HG03097 (cell line): ENCODE data around the gene SCAMP4.

ENCODE experiments used
- ATAC-seq: cut with Tn5 transposase; IDR thresholded peaks from one replicate; pipeline ENCODE4 v1.9.1; 2021; ENCODE audit not compliant: unreplicated experiment, low FRiP score

The SCAMP4 gene

GRCh38 chr19:1912760-1913505, 7.7 kb downstream of the SCAMP4 start:
- no peak for ATAC-seq

- ATAC-seq: no peak
These were observed 8.8 kb downstream of the SCAMP4 start for GRCh38 chr19:1913781-1914577.

GRCh38 chr19:1914826-1915341, 9.7 kb downstream of the SCAMP4 start:
- ATAC-seq: no peak

GRCh38 chr19:1917146-1917545, 11.9 kb downstream of the SCAMP4 start:
- ATAC-seq: no peak

- no peak for ATAC-seq
These were observed 12.7 kb downstream of the SCAMP4 start for GRCh38 chr19:1917926-1918325.

- no peak for ATAC-seq
These were observed 13.8 kb downstream of the SCAMP4 start for GRCh38 chr19:1918975-1919374.

GRCh38 chr19:1920644-1921043, 15.4 kb downstream of the SCAMP4 start:
- no peak for ATAC-seq

GRCh38 chr19:1921326-1921725, 16.1 kb downstream of the SCAMP4 start:
- no peak for ATAC-seq

- no peak for ATAC-seq
These were observed 16.6 kb downstream of the SCAMP4 start for GRCh38 chr19:1921825-1922224.

- ATAC-seq: no peak
These were observed 17.6 kb downstream of the SCAMP4 start for GRCh38 chr19:1922803-1923202.

- no peak for ATAC-seq
These were observed 18.1 kb downstream of the SCAMP4 start for GRCh38 chr19:1923319-1923718.

- ATAC-seq: no peak
These were observed 19.2 kb downstream of the SCAMP4 start for GRCh38 chr19:1924320-1924961.

GRCh38 chr19:1925544-1925943, 20.3 kb downstream of the SCAMP4 start:
- no peak for ATAC-seq

GRCh38 chr19:1929021-1929742, 24.0 kb downstream of the SCAMP4 start:
- ATAC-seq: no peak

- ATAC-seq: no peak
These were observed 26.2 kb downstream of the SCAMP4 start for GRCh38 chr19:1931445-1931844.

- ATAC-seq: no peak
These were observed 27.2 kb downstream of the SCAMP4 start for GRCh38 chr19:1932395-1932794.

- no peak for ATAC-seq
These were observed 28.0 kb downstream of the SCAMP4 start for GRCh38 chr19:1933244-1933643.

- ATAC-seq: no peak
These were observed 28.7 kb downstream of the SCAMP4 start for GRCh38 chr19:1933942-1934341.

GRCh38 chr19:1935484-1936208, 30.4 kb downstream of the SCAMP4 start:
- no peak for ATAC-seq

GRCh38 chr19:1936430-1936829, 31.2 kb downstream of the SCAMP4 start:
- no peak for ATAC-seq
